OCI-LY1 (cell line): ENCODE measurements around the gene RAD51B.

Experiments used
- CTCF ChIP-seq: fragments of 200-600 bp; sonication (generic), shearing (Covaris generic); IDR thresholded peaks from 2 replicates; pipeline ENCODE4 v1.5.1; 2017; ENCODE audit warnings: mild to moderate bottlenecking, antibody characterized with exemption, low read length, moderate library complexity, mixed read lengths
- EZH2 ChIP-seq: fragments of 200-600 bp; sonication (generic), shearing (Covaris generic); IDR thresholded peaks from 2 replicates; pipeline ENCODE4 v1.8.0; 2017; ENCODE audit warnings: borderline replicate concordance, mixed run types, mild to moderate bottlenecking, antibody characterized with exemption, low read length, moderate library complexity, mixed read lengths

GRCh38 chr14:68424443-68425172 lies 605.0 kb downstream of the RAD51B start:
- TF ChIP-seq CTCF (no peak), EZH2 (no peak)
